Loucy (cell line): ENCODE results near the gene HTR3D.

Experiments
- H2AFZ ChIP-seq: fragments of 200-600 bp; sonication (generic); 2 replicates; pipeline ENCODE4 v1.6.0; 2016; ENCODE audit warnings: antibody characterized with exemption, mild to moderate bottlenecking, low read length, moderate library complexity
- H3F3A ChIP-seq: fragments of 200-600 bp; 2 replicates; pipeline ENCODE4 v1.6.0; 2016; ENCODE audit warnings: antibody characterized with exemption, low read depth, mild to moderate bottlenecking
- H3K27me3 ChIP-seq: fragments of 200-600 bp; sonication (generic); 2 replicates; pipeline ENCODE4 v1.6.1; 2014; ENCODE audit warnings: low read length, mild to moderate bottlenecking; ENCODE audit not compliant: insufficient read depth, poor library complexity, severe bottlenecking
- H3K36me3 ChIP-seq: fragments of 200-600 bp; sonication (generic); 2 replicates; pipeline ENCODE4 v1.6.1; 2016; ENCODE audit warnings: low read length; ENCODE audit not compliant: insufficient read depth
- H3K4me1 ChIP-seq: fragments of 200-600 bp; sonication (generic); 2 replicates; pipeline ENCODE4 v1.5.1; 2014; ENCODE audit warnings: low read length, mild to moderate bottlenecking; ENCODE audit not compliant: insufficient read depth, poor library complexity, severe bottlenecking
- H3K4me2 ChIP-seq: fragments of 200-600 bp; sonication (generic); 2 replicates; pipeline ENCODE4 v1.6.0; 2014; ENCODE audit warnings: antibody characterized with exemption, low read length, low read depth, mild to moderate bottlenecking; ENCODE audit not compliant: poor library complexity, severe bottlenecking
- H3K4me3 ChIP-seq: fragments of 200-600 bp; sonication (generic); 2 replicates; pipeline ENCODE4 v1.5.1; 2014; ENCODE audit warnings: low read length, mild to moderate bottlenecking, mixed read lengths; ENCODE audit not compliant: poor library complexity, severe bottlenecking
- H3K79me2 ChIP-seq: fragments of 200-600 bp; sonication (generic); 2 replicates; pipeline ENCODE4 v1.6.1; 2014; ENCODE audit warnings: low read length; ENCODE audit not compliant: insufficient read depth
- H3K9ac ChIP-seq: fragments of 200-600 bp; sonication (generic); 2 replicates; pipeline ENCODE4 v1.6.0; 2014; ENCODE audit warnings: mild to moderate bottlenecking, low read depth, low read length, moderate library complexity; ENCODE audit not compliant: poor library complexity, severe bottlenecking
- H3K9me2 ChIP-seq: fragments of 200-600 bp; sonication (generic); replicated peaks from 2 replicates; pipeline ENCODE4 v1.6.1; 2016; ENCODE audit warnings: low read depth, low read length, mixed read lengths
- H3K9me3 ChIP-seq: fragments of 200-600 bp; sonication (generic); 2 replicates; pipeline ENCODE4 v1.6.1; 2014; ENCODE audit warnings: mild to moderate bottlenecking, antibody characterized with exemption, low read length, low read depth; ENCODE audit not compliant: insufficient read depth
- H4K20me1 ChIP-seq: fragments of 200-600 bp; sonication (generic); 2 replicates; pipeline ENCODE4 v1.6.0; 2014; ENCODE audit warnings: antibody characterized with exemption, low read length, mild to moderate bottlenecking; ENCODE audit not compliant: insufficient read depth, poor library complexity, severe bottlenecking
- EZH2phosphoT487 ChIP-seq: fragments of 200-600 bp; IDR thresholded peaks from 2 replicates; pipeline ENCODE4 v1.6.1; 2018; ENCODE audit warnings: antibody characterized with exemption, mild to moderate bottlenecking, moderate library complexity, borderline replicate concordance
- TF ChIP-seq, protein P1 (sequence below): fragments of 200-600 bp; sonication (generic); conservative IDR thresholded peaks from 2 replicates; pipeline ENCODE4 v1.5.1; 2014; ENCODE audit warnings: mild to moderate bottlenecking, antibody characterized with exemption, low read length

Gene HTR3D

DNA sequence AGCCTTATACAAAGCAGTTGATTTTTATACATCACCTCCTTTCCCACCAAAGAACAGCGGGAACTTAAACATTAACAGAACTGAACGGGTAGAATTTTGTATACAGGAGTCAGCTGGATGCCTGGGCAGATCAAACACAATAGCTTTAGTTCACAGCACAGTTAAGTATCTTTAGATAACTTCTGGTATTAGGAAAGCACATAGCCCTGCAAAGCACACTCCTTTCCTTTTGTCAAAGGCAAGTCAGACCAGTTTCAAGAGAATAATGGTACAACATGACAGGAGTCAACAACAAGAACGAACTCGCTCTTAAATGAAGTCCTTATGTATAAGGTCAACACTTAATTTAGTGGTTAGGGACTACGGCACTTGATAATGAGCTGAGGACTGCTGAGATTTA lies 40.1 kb upstream of the HTR3D start:
- no peak overlapping the region for H2AFZ ChIP-seq
- H3K36me3 ChIP-seq = peaks cover 3% of the 10 kb centered on the region; the same call in 1 of the 2 replicates
- H3K9me2 ChIP-seq = no peaks in the 10 kb centered on the region
- H3K4me1 ChIP-seq = peaks cover 18% of the 10 kb centered on the region
- TF ChIP-seq EZH2phosphoT487 = no peak
- TF ChIP-seq, protein P1, sequence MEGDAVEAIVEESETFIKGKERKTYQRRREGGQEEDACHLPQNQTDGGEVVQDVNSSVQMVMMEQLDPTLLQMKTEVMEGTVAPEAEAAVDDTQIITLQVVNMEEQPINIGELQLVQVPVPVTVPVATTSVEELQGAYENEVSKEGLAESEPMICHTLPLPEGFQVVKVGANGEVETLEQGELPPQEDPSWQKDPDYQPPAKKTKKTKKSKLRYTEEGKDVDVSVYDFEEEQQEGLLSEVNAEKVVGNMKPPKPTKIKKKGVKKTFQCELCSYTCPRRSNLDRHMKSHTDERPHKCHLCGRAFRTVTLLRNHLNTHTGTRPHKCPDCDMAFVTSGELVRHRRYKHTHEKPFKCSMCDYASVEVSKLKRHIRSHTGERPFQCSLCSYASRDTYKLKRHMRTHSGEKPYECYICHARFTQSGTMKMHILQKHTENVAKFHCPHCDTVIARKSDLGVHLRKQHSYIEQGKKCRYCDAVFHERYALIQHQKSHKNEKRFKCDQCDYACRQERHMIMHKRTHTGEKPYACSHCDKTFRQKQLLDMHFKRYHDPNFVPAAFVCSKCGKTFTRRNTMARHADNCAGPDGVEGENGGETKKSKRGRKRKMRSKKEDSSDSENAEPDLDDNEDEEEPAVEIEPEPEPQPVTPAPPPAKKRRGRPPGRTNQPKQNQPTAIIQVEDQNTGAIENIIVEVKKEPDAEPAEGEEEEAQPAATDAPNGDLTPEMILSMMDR = no peak
- no peak overlapping the region for H3K4me2 ChIP-seq
- no peaks in the 10 kb centered on the region for H4K20me1 ChIP-seq
- H3K4me3 ChIP-seq = no peak overlapping the region
- H3K27me3 ChIP-seq = no peaks in the 10 kb centered on the region
- H3F3A ChIP-seq = peaks cover 3% of the 10 kb centered on the region; the same call in 1 of the 2 replicates
- H3K9ac ChIP-seq = no peak overlapping the region
- no peaks in the 10 kb centered on the region for H3K79me2 ChIP-seq
- no peaks in the 10 kb centered on the region for H3K9me3 ChIP-seq

GRCh38 chr3:184001761-184002160 lies 29.8 kb upstream of the HTR3D start:
- Histone ChIP-seq H3K4me1 (peaks cover 11% of the 10 kb centered on the region), H4K20me1 (no peaks in the 10 kb centered on the region), H3K79me2 (no peaks in the 10 kb centered on the region), H3K9me2 (no peaks in the 10 kb centered on the region), H3K9ac (no peak overlapping the region), H3K9me3 (no peaks in the 10 kb centered on the region), H3K27me3 (no peaks in the 10 kb centered on the region), H3K4me2 (no peak overlapping the region), H3F3A (no peaks in the 10 kb centered on the region), H3K36me3 (no peaks in the 10 kb centered on the region), H2AFZ (no peak overlapping the region), H3K4me3 (no peak overlapping the region)
- TF ChIP-seq, protein P1 = no peak
- no peak for TF ChIP-seq EZH2phosphoT487

GRCh38 chr3:184002469-184002868 lies 29.1 kb upstream of the HTR3D start:
- Histone ChIP-seq H4K20me1 (no peaks in the 10 kb centered on the region), H2AFZ (no peak overlapping the region), H3K79me2 (no peaks in the 10 kb centered on the region), H3K4me3 (no peak overlapping the region), H3K4me1 (peaks cover 11% of the 10 kb centered on the region), H3F3A (no peaks in the 10 kb centered on the region), H3K4me2 (no peak overlapping the region), H3K9me3 (no peaks in the 10 kb centered on the region), H3K9ac (no peak overlapping the region), H3K9me2 (no peaks in the 10 kb centered on the region), H3K27me3 (no peaks in the 10 kb centered on the region), H3K36me3 (no peaks in the 10 kb centered on the region)
- no peak for TF ChIP-seq EZH2phosphoT487
- TF ChIP-seq, protein P1 = no peak
